ENCODE measurements around the gene TMEM132A. TPM values are rescaled to one million over a fixed set of nuclear protein-coding genes. Genes with fewer than 3 reads are reported as not detected.

TMEM132A gene
- total RNA-seq, 2 donors from 2014 or later: 9.3 to 12.2 TPM

GRCh38 chr11:60955571-60955970 is 31.3 kb downstream of the TMEM132A start:
- no peak overlapping the region for H3K4me3 ChIP-seq
- no peak for DNase-seq
- H3K27ac ChIP-seq: no peak overlapping the region
- no peak for TF ChIP-seq POLR2A (IDR thresholded peaks at IDR 0.05)
- no peak for TF ChIP-seq CTCF (IDR thresholded peaks at IDR 0.05)
- H3K4me1 ChIP-seq: no peaks in the 10 kb centered on the region
- H3K27me3 ChIP-seq: peaks cover 0 to 5% of the 10 kb centered on the region in 2 donors
- H3K36me3 ChIP-seq (replicated peaks in 1 of 2; ENCODE audit: insufficient read depth in 1 of 2, low read depth in 2 of 2): no peaks in the 10 kb centered on the region
- intact Hi-C loops (cut with DNase I): no loop called here
- WGBS, 2 donors: 21 to 39% methylated on average over 2 to 5 of the region's 5 CpGs
- no peak for ATAC-seq
- H3K9me3 ChIP-seq: no peaks in the 10 kb centered on the region

DNA sequence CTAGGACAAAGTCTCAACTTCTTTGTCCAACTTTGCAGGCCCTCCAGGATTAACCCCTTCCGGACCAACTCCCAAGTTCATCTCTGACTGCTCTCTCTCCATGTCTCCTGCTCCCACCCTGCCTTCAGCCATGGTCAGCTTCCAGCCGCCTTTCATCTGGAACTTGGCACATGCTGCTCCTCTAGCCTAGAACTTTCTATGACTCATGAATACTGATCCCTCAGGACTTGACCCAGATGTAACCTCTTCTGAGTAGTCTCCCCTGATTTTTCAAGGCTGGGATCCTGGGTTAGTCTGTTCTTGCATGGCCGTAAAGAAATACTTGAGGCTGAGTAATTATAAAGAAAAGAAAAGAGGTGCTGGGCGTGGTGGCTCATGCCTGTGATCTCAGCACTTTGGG is 32.9 kb downstream of the TMEM132A start:
- WGBS, 2 donors: 74 to 76% methylated on average over 4 of the region's 4 CpGs
- no peaks in the 10 kb centered on the region for H3K36me3 ChIP-seq (replicated peaks in 1 of 2; ENCODE audit: insufficient read depth in 1 of 2, low read depth in 2 of 2)
- no peak for TF ChIP-seq POLR2A (IDR thresholded peaks at IDR 0.05)
- TF ChIP-seq CTCF (IDR thresholded peaks at IDR 0.05): no peak
- no peak overlapping the region for H3K4me3 ChIP-seq
- H3K9me3 ChIP-seq: no peaks in the 10 kb centered on the region
- intact Hi-C loops (cut with DNase I): no loop called here
- no peak overlapping the region for H3K27ac ChIP-seq
- no peaks in the 10 kb centered on the region for H3K27me3 ChIP-seq
- ATAC-seq: no peak
- H3K4me1 ChIP-seq: no peaks in the 10 kb centered on the region
- no peak for DNase-seq

DNA sequence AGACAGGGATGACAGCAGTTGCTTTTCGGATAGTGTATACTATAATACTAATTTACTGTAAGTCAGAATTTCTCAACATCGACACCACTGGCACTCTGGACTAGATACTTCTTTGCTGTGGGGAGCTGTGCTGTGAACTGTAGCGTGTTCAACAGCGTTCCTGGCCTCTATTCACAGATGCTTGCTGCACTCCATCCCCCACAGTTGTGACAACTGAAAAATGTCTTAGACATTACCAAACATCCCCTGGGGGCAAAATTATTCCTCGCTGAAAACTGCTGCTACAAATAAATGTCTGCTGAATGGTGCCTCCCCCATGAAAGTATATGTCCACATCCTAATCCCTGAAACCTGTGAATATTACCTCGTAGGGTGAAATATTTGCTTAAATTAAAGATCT is 35.2 kb downstream of the TMEM132A start:
- intact Hi-C loops (cut with DNase I): no loop called here
- no peaks in the 10 kb centered on the region for H3K9me3 ChIP-seq
- no peak overlapping the region for H3K4me3 ChIP-seq
- H3K27ac ChIP-seq: no peak overlapping the region
- H3K4me1 ChIP-seq: no peaks in the 10 kb centered on the region
- DNase-seq: no peak
- WGBS, 2 donors: 73 to 74% methylated on average over 6 of the region's 6 CpGs
- TF ChIP-seq POLR2A (IDR thresholded peaks at IDR 0.05) (no peak), CTCF (IDR thresholded peaks at IDR 0.05) (no peak)
- no peaks in the 10 kb centered on the region for H3K27me3 ChIP-seq
- H3K36me3 ChIP-seq (replicated peaks in 1 of 2; ENCODE audit: insufficient read depth in 1 of 2, low read depth in 2 of 2): no peaks in the 10 kb centered on the region
- no peak for ATAC-seq

DNA sequence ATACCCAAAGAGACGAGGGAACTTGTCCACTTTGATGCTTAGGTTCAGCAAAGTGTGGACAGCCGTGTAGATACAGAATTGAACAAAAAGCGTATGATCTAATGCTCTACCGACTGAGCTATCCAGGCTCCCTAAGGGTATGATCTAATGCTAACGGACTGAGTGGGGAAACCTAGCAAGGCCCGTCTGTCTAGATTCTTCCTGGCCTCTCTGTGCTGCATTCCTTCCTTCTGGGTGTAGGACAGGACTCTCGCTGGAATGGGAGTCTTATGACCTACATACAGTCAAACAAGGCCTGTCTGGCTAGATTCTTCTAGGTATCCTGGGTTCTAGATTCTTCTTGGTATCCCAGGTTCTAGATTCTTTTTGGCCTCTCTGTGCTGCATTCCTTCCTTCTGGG is 36.1 kb downstream of the TMEM132A start:
- 89 to 90% methylated on average over 7 of the region's 7 CpGs for WGBS, 2 donors
- DNase-seq (no peak), ATAC-seq (no peak)
- Histone ChIP-seq H3K9me3 (no peaks in the 10 kb centered on the region), H3K4me1 (no peaks in the 10 kb centered on the region), H3K36me3 (replicated peaks in 1 of 2; ENCODE audit: insufficient read depth in 1 of 2, low read depth in 2 of 2) (no peaks in the 10 kb centered on the region), H3K27ac (no peak overlapping the region), H3K27me3 (no peaks in the 10 kb centered on the region), H3K4me3 (no peak overlapping the region)
- intact Hi-C loops (cut with DNase I): no loop called here
- no peak for TF ChIP-seq POLR2A (IDR thresholded peaks at IDR 0.05)
- TF ChIP-seq CTCF (IDR thresholded peaks at IDR 0.05): no peak

- intact Hi-C loops (cut with DNase I): no loop called here
- no peak overlapping the region for H3K4me3 ChIP-seq
- TF ChIP-seq CTCF (IDR thresholded peaks at IDR 0.05): no peak
- TF ChIP-seq POLR2A (IDR thresholded peaks at IDR 0.05): no peak
- H3K27ac ChIP-seq: no peak overlapping the region
- H3K4me1 ChIP-seq: no peaks in the 10 kb centered on the region
- no peaks in the 10 kb centered on the region for H3K36me3 ChIP-seq (replicated peaks in 1 of 2; ENCODE audit: insufficient read depth in 1 of 2, low read depth in 2 of 2)
- no peak for ATAC-seq
- 82 to 89% methylated on average over 6 of the region's 6 CpGs for WGBS, 2 donors
- H3K27me3 ChIP-seq: no peaks in the 10 kb centered on the region
- no peaks in the 10 kb centered on the region for H3K9me3 ChIP-seq
- DNase-seq: no peak
Observed at GRCh38 chr11:60964801-60965200, 40.5 kb downstream of the TMEM132A start.
